ENCODE data around the gene CSF3R.

CSF3R gene

DNA sequence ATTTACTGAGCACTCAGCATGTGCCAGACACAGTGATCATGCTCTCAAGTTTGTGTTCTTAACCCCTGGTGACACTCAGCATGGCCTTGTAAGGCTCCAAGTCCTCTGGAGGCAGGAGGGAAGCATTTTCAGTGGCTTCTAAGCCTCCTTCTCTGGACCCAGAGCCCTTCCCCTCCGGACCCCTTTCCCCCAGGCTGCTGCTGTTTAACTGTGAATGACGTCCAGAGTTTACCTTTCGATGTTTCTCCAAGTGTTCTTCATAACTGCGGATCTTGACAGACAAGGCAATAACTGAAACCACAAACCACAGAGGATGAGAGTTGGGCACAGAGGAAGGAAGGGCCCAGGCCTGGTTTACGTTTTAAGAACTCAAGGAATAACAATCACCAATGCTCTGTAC lies 25.0 kb downstream of the CSF3R start:
- no peak for DNase-seq (ENCODE audit: low read depth)

DNA sequence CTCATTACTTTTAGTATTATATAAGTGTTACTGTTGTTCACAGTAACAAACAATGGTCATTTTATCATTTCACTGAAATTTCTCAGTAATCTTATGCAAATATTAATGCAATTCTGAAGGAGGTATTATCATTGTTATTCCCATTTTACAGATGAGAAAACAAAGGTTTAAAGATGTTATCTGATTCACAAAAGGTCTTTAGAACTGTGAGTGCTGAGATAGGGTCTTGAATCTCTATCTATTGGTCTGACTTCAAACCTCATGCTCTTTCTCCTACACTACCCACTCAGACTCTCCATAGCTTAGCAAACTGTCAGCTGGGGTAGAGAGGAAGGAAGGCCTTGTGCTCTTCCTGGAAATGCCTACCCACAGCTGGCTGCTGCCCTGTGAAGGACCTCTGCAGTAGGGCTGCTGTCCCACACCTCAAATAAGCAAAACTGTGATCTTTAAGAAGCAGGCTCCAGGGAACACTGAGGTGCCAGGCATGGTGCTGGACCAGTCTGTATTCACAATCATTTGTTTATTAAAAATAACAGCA lies 26.3 kb downstream of the CSF3R start:
- no peak for DNase-seq (ENCODE audit: low read depth)

DNA sequence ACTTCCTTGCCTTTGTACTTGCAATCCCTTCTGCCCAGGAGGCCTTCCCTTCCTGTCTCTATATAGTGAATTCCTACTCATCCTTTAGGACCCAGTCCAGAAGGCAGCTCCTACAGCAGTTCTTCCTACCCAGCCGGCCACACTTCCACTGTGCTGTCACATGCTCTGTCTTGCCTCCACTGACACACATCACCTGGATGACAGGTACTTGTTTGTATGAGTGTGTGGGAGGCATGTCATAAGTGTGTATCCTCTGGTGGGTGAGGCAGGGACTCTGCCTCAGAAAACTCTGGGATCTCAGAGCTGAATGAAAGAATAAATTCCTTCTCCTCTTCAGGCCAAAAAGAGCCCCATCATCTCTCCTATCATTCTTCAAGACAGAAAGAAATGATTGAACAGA lies 27.3 kb downstream of the CSF3R start:
- no peak for DNase-seq (ENCODE audit: low read depth)

DNA sequence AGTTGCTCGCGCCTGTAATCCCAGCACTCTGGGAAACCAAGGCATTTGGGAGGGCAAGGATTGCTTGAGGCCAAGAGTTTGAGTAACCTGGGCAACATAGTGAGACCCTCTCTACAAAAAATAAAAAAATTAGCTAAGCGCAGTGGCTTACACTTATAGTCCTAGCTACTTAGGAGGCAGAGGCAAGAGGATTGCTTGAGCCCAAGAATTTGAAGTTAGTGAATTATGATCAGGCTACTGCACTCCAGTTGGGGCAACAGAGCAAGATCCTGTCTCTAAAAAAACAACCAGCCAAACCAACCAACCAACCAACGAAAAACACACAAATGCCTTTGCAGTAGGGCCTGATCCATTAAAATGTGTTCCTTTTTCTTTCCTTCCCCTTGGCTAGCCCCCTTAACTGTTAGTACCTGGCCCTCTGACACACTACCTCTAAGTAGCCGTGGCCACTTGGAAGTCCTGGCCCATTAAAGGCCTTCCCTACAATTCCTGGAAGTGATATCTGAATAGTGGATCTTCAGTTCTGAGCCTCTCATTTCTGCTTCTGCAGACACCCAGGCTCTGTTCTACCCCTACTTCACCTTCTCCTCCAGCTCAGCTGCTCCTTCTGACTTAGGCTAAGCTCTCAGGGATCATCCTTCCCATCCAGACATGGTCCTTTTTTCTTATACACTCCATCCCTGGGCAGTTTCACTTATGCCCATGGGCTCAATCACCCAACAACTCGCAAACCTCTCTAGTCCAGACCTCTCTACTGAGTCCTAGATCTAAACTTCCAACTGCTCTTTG lies 28.9 kb downstream of the CSF3R start:
- no peak for DNase-seq (ENCODE audit: low read depth)

DNA sequence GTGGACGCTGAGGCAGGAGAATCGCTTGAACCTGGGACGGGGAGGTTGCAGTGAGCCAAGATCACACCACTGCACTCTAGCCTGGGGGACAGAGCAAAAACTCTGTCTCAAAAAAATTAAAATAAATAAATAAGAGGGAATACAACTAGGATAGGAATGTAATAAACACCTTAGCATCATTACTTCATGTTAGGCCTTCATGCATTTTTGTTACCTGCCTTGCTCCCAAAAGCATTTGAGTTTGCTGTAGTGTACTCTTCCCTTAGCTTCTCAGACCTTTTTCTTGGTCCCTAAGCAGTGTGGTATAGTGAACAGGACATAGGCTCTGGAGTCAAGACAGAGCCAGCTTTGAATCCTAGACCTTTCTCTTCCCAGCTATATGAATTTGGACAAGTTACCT lies 29.7 kb downstream of the CSF3R start:
- DNase-seq (ENCODE audit: low read depth): no peak

DNA sequence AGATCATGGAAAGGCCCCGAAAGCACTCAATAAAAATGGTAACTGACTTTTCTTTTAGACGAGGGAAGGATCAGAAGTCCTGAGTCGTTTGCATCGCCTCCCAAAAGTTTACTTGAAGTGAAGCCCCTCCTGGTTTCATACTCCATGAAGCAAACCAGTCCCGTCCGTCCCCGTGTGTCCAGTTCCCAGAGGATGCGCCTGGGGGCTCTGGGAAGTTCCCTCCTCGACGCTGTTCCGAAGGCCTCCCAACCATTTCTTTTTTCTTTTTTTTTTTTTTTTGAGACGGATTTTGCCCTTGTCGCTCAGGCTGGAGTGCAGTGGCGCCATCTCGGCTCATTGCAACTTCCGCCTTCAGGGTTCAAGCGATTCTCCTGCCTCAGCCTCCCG lies 31.8 kb downstream of the CSF3R start:
- DNase-seq (ENCODE audit: low read depth): no peak

DNA sequence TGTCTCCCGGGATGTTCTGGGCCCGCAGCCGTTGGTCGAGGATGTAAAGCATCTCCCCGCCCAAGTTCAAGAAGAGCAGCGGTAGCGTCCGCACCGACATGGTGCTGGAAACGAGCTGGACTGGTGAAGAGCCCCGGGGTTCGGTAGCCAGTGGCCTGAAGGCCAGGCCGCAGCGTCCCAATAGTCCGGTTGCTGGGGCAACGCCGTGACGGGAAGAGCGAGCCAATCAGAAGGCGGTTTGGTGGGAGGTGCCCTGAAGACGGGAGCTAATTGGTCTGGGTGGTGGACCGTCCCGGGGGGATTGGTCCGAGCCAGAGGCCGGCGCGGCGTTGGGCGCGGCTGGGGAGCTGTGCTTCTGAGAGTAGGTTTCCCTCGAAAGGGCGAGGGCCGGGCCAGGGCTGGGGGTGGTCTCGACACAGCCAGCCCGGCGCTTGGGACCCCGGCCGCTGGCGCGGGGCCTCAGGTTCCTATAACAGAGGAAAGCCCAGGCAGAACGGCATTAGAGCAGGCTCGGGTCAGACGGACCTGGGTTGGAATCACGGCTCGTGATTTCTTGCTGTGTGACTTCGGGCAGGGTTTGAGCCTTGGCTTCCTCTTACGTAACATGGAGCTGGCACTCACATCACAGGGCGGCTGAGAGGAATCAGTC lies 32.3 kb downstream of the CSF3R start, which contains the start of gene OSCP1:
Gene OSCP1 (minus strand): TSS at position 182 of the 649 bp plus-strand sequence. CDS start 82 bp downstream, at position 100.
- peak; percentile 66 for DNase-seq (ENCODE audit: low read depth)

DNA sequence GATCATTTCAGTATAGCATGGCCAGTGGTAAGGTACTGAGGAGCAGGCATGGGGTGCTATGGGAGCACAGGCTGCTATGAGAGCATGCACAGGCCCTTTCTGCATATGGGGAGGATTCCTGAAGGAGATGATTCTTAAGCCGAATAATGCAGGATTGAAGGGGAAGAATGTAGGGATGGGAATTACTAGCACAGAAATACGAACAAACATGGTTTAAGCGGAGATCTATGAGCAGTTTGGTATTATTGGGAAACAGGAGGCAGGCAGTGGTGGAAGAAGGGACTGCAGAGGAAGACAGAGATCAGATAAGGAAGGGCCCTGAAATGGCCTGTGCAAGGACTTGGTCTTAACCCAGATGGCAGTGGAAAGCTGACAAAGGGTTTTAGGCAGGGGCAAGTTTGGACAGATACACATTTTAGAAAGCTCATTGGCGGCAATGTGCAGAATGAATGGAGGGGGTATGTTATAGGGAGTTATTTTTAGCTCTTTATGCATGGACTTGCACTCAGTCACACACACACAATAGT lies 34.1 kb downstream of the CSF3R start:
- DNase-seq (ENCODE audit: low read depth): no peak

DNA sequence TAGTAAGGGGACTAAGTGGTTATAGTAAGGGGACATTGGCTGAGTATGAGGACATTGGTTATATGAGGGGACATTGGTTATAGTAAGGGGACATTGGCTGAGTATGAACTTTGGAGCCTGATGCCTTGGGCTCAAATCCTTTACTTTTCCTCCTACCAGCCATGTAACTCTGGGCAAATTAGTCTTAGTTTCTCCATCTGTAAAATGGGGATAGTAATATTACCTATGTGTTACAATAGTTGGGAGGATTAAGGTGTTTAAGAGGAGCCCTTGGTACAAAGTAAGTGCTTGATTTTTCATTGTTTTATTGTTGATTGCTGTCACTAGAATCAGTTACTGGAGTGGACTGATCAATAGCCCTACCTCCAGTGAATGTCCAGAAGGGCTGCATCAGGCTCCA lies 35.3 kb downstream of the CSF3R start:
- no peak for DNase-seq (ENCODE audit: low read depth)

DNA sequence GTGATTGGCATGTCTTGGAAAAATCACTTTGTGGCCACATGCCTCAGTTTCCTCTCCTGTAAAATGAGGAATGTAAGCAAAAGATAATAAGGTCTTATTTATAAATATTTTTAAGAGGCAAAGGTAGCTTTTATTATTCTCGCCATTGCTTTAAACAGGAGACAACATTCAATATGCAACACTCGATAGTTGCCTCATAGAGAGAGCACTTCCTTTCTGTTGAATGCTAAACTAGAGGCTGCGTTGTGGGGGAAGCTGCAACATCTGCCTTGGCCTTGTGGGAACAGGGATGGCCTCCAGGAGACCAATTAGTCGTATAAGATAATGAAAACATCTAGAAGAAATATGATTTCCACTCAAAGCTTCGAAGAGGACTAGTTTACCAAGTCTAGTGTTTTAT lies 36.0 kb downstream of the CSF3R start:
- DNase-seq (ENCODE audit: low read depth): no peak

DNA sequence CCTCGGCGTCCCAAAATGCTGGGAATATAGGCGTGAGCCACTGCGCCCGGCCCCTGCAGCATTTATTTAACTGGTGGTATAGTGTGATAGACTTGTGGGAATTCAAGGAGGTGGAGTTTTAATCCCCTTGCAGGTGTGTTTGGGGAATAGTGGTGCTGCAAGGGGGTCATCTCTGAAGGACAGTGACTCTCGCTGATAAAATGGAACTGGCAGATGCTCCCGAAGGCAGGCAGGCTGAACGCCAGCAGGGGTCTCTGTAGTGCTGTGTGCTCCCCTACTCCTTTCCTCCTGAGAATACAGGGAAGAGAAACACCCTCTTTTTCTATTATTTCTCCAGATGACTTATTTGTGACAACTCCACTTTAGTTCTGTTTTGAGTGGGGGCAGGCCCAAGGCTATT lies 36.4 kb downstream of the CSF3R start:
- no peak for DNase-seq (ENCODE audit: low read depth)

DNA sequence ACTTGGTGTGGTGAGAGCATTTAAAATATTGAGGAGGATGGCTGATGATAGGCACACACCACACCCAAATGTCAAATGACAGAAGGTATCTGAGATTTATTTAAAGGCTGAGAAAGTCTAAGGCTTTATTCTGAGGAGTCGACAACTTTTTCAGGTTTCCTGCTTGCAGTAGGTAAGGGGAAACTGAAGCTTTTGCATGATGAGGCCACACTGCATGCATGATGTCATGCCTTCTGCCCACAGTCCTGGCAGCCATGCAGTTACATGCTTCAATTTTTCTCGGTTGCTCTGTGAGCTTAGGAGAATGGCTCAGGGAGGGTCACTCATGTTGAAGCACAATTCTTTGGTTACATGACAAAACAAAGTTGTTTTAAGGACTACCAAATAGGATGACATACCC lies 39.4 kb downstream of the CSF3R start:
- no peak for DNase-seq (ENCODE audit: low read depth)

DNA sequence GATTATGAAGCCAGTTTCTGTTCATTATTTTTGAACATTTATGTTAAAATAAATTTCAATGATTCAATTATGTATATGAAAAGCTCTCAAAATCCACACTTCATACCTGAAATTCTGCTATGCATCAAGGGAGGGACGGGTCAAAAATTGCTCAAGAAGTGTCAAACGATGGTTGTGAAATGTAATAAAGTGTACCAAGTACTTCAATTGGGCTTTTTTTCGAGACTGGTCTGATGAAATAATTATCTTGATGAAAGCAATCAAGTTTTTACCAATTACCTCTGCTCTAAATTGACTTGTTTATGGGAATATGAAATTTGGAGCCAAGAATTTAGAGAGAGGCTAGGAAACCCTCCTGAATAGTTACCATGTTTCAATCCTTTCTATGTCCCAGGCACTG lies 40.4 kb downstream of the CSF3R start:
- DNase-seq (ENCODE audit: low read depth): no peak

DNA sequence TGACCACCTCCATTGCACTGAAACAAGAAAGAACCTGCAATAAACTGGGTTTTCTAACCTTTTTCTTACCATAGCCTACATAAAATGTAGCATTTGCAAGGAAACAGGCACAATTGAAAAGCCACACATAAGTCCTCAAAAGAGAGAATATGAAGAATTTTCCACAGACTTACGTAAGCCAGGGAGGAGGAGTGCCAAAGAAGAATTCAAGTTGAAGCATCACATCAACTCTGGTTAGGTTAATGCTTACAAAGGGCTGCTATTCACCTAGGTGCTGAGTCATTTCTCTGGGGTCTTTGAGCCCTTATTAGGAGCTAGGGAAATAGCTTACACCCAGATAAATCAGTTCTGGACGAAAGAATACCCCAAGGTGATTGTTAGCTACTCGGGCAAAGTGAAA lies 42.1 kb downstream of the CSF3R start:
- no peak for DNase-seq (ENCODE audit: low read depth)

DNA sequence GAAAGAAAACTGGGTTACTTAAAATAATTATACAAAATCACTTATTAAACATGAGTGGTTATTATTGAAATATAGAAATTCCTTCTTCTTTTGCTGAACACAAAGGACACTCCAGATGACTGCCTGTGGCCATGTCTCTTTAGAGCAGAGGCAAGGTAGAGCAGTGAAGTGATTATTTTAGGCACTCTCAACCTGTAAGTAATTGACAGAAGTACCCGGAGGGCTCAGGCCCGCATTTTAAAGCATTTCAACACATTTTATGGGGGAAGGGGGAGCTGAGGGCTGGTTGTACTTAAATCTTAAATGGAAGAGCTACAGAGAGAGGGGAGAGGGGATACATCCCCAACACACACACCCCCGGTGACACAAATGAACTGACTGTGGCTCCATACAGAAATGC lies 42.7 kb downstream of the CSF3R start:
- DNase-seq (ENCODE audit: low read depth): no peak

DNA sequence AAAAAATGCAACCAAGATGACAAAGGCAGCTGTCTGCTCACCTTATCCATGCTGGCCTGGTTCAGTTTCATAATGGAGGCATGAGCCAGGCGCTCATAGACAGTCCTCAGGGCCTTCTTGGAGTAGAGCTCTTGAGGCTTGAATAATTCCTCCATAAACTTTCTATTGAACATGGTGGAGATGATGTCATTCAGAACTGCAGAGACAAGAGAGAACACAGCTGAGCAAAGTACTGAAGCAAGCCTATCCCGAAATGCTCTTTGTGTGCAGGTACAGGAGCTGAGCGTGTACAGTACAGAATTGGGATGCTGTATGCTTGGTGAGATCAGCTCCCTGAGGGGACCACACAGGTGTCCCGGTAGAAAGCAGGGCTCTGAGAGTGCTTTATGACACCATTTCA lies 44.0 kb downstream of the CSF3R start:
- DNase-seq (ENCODE audit: low read depth): no peak

DNA sequence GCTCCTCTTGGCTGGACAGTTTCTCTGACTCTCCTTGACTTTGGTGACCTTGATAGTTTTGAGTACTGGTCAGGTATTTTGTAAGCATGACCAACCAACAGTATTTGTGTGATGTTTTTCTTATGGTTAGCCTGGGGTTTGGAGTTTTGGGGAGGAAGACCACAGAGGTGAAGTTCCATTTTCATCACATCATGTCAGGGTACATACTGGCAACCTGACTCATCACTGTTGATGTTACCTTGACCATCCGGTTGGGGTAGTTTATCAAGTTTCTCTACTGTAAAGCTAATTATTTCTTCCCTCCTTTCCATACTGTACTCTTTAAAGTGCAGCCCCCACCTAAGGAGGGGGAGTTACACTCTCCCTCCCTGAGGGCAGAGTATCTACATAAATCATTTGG lies 45.9 kb downstream of the CSF3R start:
- DNase-seq (ENCODE audit: low read depth): no peak

DNA sequence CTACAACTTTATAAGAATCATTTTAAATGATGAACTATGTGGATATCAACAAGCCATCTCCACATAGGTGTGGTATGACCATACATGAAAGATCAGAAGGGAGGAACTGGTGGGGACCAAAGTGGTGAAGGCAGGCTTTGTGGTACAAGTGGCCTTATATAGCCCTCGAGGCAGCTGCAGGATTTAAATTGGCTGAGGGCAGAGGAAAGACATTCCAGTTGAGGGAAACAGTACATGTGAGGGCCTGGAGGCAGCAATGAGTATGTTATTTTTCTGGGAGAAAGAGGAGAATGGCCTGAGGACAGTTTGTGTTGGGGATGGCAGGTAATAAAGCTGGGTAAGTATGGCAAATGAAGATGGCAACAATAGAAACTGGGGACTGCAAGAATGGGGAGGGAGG lies 49.6 kb downstream of the CSF3R start:
- DNase-seq (ENCODE audit: low read depth): no peak

DNA sequence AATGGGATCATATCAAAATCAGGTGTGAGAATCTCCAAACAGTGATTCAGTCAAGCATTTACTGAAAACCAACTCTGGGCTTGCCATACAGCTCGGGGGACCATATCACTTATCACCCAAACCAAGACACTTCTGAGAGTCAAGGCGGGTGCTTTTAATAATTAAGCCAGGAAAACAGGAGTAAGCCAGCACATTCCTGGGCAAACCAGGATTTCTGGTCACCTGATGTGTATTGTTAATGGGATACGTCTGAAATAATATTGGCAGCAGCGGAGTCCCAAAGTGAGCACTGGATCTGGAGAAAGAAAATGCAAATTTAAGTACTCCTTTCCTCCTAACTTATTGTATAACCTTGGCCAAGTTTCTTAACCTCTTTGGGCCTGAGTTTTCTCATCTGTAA lies 50.1 kb downstream of the CSF3R start:
- no peak for DNase-seq (ENCODE audit: low read depth)

DNA sequence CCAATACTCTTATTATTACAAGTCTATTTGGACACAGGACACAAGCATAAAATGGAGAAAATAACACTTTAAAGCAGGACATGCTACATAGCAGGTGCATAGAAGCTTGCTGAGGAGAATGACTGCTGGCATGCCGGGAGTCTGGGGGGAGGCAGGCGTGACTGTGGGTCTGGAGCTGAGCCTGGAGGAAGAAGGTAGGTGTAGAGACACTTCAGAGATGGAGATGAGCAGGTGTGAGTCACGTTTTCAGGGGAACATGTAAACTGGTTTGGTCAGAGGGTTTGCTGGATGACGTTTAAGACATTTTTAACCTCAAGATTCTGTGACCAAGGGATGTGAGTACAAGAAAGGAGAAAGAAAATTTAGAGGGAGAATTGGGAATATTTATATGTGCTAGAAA lies 56.9 kb downstream of the CSF3R start:
- DNase-seq (ENCODE audit: low read depth): no peak

DNA sequence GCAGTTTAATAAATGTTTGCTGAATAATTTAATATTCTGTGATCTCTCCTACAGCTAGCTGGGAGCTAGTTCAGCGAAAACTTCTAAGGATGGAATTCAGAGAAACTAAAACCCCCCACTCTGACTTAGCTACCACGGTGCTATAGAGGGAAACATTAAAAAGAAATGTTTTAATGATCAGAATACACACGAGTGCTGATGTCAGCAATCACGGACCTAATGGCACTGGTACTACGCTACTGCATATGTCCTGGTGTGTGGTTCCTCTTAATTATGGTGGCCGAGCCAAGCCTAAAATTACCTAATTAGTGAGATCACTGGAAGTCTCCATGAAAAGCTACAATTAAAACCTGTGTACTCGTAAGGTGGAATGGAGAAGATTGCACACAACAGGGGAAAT lies 61.1 kb downstream of the CSF3R start:
- DNase-seq (ENCODE audit: low read depth): no peak

DNA sequence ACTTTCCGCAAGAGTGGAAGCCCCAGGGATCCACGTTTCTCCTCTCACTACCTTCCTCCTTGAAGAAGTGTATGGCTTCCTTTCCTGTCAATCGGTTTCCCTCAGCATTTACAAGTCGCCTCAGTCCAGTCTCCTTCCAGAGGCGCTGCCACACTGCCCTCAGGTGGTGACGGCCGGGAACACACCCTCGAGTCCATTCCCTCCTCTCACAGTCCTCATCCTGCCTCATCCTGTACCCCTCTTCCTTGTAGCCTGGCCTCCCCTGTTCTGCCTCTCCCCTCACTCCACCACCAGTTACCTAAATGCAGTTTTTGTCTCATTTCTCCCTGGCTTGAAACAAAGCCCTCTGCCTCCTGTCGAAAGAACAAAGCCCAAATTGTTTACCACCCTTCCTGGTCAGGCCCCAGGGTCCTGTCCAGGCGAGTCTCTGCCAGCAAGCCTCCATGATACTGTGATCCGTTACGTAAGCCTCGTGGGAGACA lies 61.8 kb downstream of the CSF3R start:
- DNase-seq (ENCODE audit: low read depth): peak; percentile 91

DNA sequence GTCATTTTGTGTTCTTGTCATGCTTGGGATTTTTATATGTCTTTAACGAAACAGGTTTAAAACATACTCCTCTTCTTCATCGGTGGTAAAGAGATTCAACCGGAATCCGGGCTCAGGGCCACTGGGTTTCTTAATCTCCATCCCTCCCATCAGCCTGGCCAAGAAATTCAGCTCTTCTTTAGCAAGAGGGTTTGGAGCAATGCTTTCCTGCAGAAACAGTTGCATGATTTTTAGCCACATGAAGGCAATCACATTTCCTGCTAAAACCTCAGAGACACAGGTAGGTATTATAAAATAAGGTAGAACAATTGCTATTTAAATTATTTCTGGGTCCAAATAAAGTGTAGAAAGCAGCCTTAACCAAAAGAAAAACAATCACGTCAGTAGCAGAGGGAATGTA lies 62.3 kb downstream of the CSF3R start:
- DNase-seq (ENCODE audit: low read depth): no peak
